Measurements from ENCODE around the gene KNOP1. TPM values are rescaled to one million over a fixed set of nuclear protein-coding genes. Genes with fewer than 3 reads are reported as not detected.
A peak's percentile ranks its signal among the peaks of the same experiment; 100 is the strongest.

Gene KNOP1
- total and polyA plus RNA-seq, 2 donors (not counting 3 experiments of a cell fraction or from before 2014, with no cell fraction given): 6.7 to 33.5 TPM

GRCh38 chr16:19749571-19750080, 31.6 kb upstream of the KNOP1 start:
- intact Hi-C loops (cut with micrococcal nuclease): no loop called here

More at GRCh38 chr16:19749571-19750080, 31.6 kb upstream of the KNOP1 start:
- TF ChIP-seq MYC (IDR thresholded peaks at IDR 0.05; ENCODE audit: low read depth, low read length) (no peak), JUN (IDR thresholded peaks at IDR 0.05; ENCODE audit: borderline replicate concordance, insufficient read depth, insufficient read length, low read depth) (no peak), MAX (IDR thresholded peaks at IDR 0.05; ENCODE audit: insufficient read depth, insufficient read length) (no peak), EZH2 (IDR thresholded peaks at IDR 0.05; ENCODE audit: borderline replicate concordance, low read depth, low read length, severe bottlenecking) (no peak), CTCF (IDR thresholded peaks at IDR 0.05; ENCODE audit: extremely low read depth in 1 of 2, insufficient read depth in 1 of 2, low read depth in 1 of 2, low read length in 2 of 2) (no peak), FOS (IDR thresholded peaks at IDR 0.05; ENCODE audit: borderline replicate concordance, insufficient read depth, low read length) (no peak), POLR2AphosphoS5 (IDR thresholded peaks at IDR 0.05; ENCODE audit: insufficient read depth, low read depth, low read length) (no peak), POLR2A (IDR thresholded peaks at IDR 0.05; ENCODE audit: low read depth, low read length) (no peak), GATA2 (IDR thresholded peaks at IDR 0.05; ENCODE audit: insufficient read depth, insufficient read length, low read depth, low read length) (no peak)
- ChIA-PET POLR2A (no interaction called here), CTCF (interaction anchor here (1.0 to 1.2 kb wide), 2 partner anchors 15 to 18 kb away, joined by 4 to 5 read pairs; no protein-coding TSS in a partner anchor)
- Histone ChIP-seq H3K9me3 (replicated peaks; ENCODE audit: control insufficient read depth, insufficient read depth, low read length) (no peaks in the 10 kb centered on the region), H4K20me1 (replicated peaks; ENCODE audit: control insufficient read depth, extremely low read depth, insufficient read depth, low read length) (no peaks in the 10 kb centered on the region), H3K27me3 (ENCODE audit: control insufficient read depth in 2 of 2, insufficient read depth in 2 of 2, low read length in 2 of 2) (no peaks in the 10 kb centered on the region), H3K4me2 (ENCODE audit: insufficient read depth, low read length) (no peak overlapping the region), H3K9me1 (replicated peaks; ENCODE audit: control insufficient read depth, extremely low read depth, insufficient read depth, low read length) (no peaks in the 10 kb centered on the region), H3K9ac (replicated peaks; ENCODE audit: extremely low read depth, insufficient read depth, low read length) (no peak overlapping the region), H3K79me2 (ENCODE audit: control insufficient read depth, insufficient read depth, low read length) (no peaks in the 10 kb centered on the region), H3K36me3 (ENCODE audit: control insufficient read depth in 2 of 2, extremely low read depth in 1 of 2, insufficient read depth in 2 of 2, low read length in 2 of 2) (no peaks in the 10 kb centered on the region), H3K4me3 (replicated peaks in 1 of 3; ENCODE audit: insufficient read depth in 1 of 3, low read depth in 1 of 3, low read length in 3 of 3) (no peak overlapping the region), H3K4me1 (ENCODE audit: control insufficient read depth, extremely low read depth, insufficient read depth, low read length) (peaks cover 23% of the 10 kb centered on the region), H3K27ac (ENCODE audit: insufficient read depth, low read depth, low read length) (no peak overlapping the region), H2AFZ (ENCODE audit: low read depth, low read length) (no peak overlapping the region)
- no TSS peak for BruUV-seq (replicated peaks)
- DNase-seq (ENCODE audit: low read depth, low spot score) (peak; percentile 26), FAIRE-seq (no peak)
- dilution Hi-C loops (cut with MboI; ENCODE audit: extremely low pct_ligation_motif_present, low sequenced_read_pairs): no loop called here

All from endothelial cell of umbilical vein (primary cell).